Epithelial cell of esophagus (primary cell): ENCODE results near the gene TAS2R13.

ENCODE experiments used
- DNase-seq: peaks from one replicate; pipeline ENCODE4 v3.0.0; 2010; ENCODE audit warnings: low read depth
- H3K4me3 ChIP-seq: 2 replicates; pipeline ENCODE4 v1.5.1; 2011; ENCODE audit warnings: mild to moderate bottlenecking, low read length, control low read depth
- TF ChIP-seq, protein P1 (sequence below): IDR thresholded peaks from 2 replicates; pipeline ENCODE4 v1.5.1; 2011; ENCODE audit warnings: low read depth, mild to moderate bottlenecking, low read length, control low read depth, inconsistent platforms; ENCODE audit not compliant: insufficient read depth; ENCODE audit errors: missing control alignments

Gene TAS2R13

DNA sequence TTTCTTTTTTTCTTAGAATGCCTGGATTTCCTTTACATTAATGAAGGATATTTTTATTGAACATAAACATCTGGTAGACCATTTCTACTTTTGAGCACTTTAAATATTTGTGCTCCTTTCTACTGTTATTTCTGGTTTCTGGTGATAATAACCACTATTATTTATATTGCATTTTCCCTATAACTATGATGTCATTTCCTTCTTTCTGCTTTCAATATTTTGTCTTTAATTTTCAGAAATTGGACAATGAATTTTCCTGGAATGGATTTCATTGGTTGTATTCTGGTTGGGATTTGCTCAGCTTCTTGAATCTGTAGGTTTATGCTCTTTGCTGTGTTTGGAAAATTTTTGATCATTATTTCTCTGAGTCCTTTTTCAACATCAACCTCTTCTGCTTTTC, 20.1 kb downstream of the TAS2R13 start:
- no peak overlapping the region for H3K4me3 ChIP-seq
- DNase-seq = no peak
- TF ChIP-seq, protein P1, sequence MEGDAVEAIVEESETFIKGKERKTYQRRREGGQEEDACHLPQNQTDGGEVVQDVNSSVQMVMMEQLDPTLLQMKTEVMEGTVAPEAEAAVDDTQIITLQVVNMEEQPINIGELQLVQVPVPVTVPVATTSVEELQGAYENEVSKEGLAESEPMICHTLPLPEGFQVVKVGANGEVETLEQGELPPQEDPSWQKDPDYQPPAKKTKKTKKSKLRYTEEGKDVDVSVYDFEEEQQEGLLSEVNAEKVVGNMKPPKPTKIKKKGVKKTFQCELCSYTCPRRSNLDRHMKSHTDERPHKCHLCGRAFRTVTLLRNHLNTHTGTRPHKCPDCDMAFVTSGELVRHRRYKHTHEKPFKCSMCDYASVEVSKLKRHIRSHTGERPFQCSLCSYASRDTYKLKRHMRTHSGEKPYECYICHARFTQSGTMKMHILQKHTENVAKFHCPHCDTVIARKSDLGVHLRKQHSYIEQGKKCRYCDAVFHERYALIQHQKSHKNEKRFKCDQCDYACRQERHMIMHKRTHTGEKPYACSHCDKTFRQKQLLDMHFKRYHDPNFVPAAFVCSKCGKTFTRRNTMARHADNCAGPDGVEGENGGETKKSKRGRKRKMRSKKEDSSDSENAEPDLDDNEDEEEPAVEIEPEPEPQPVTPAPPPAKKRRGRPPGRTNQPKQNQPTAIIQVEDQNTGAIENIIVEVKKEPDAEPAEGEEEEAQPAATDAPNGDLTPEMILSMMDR = no peak

DNA sequence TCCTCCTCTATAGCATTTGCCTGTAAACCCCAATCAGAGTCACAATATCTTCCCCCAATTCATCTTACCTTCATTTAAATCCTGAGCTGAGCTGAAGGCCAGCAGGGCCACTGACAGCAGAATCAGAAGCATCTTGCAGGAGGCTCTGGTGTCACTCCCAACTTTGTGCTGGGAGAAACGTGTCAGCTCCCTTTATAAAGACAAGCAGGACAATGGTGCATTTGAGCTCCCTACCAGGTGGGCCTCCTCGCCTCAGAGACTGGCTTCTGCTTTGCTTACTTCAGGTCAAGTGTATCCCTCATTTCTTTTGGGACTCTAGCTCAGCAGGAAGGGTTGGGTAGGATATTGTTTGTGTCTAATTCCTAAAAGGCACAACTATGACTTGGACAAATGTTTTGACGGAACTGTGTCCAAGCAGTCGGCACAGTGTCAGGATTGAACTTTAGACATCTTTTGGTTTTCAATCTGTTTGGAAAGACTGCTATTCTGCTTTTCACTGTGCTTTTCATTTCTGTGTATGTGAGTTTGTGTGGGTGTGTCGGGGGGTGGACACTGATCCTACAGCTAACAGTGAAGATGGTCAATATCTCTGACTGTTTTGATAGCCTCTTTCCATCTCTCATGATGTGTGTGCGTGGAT, 25.2 kb downstream of the TAS2R13 start, which contains the start of gene PRH1:
PRH1 (minus strand) TSS at position 170 of the 640 bp plus-strand sequence; CDS start at position 132, 38 bp downstream.
- TF ChIP-seq, protein P1 = no peak
- no peak for DNase-seq
- H3K4me3 ChIP-seq = no peak within 1 kb of the TSS

DNA sequence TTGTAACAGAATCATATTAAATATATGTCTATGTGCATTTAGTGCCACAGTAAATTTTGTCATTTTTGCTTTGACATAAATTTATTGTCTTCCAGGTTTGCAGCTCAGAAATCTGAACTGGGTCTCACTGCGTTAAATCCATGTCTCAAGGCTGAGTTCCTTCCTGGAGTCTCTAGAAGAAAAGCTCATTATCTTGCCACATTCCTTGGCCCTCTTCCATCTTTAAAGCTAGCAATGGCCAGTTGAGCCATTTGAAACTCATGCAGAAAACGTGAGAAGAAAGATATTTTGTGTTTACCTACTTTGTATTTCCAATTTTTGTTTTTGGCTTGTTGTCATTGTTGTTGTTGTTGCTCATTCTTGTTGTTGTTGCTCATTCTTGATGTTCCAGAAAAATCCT, 36.0 kb downstream of the TAS2R13 start:
- TF ChIP-seq, protein P1 = no peak
- no peak for DNase-seq
- no peak overlapping the region for H3K4me3 ChIP-seq

DNA sequence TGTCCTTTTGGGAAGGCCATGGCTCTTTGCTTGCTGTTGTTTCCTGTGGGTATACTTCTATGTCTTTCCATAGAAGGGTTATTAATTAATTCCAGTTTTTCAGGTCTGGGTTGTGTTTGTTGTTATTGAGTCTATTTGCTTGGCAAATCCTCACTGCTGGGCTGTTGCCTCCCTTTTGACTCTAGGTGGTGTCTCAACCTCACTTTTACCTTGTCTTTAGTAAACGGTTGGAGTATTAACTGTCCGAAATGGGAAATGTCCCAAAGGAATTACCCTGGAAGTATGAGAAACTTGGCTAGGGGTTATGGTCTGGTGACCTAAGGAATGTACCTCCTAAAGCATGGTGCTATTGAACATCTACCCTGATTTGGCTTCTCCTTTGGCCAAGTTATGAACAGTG, 42.0 kb downstream of the TAS2R13 start:
- peak; percentile 38 for DNase-seq
- no peak overlapping the region for H3K4me3 ChIP-seq
- TF ChIP-seq, protein P1 = peak; percentile 59

DNA sequence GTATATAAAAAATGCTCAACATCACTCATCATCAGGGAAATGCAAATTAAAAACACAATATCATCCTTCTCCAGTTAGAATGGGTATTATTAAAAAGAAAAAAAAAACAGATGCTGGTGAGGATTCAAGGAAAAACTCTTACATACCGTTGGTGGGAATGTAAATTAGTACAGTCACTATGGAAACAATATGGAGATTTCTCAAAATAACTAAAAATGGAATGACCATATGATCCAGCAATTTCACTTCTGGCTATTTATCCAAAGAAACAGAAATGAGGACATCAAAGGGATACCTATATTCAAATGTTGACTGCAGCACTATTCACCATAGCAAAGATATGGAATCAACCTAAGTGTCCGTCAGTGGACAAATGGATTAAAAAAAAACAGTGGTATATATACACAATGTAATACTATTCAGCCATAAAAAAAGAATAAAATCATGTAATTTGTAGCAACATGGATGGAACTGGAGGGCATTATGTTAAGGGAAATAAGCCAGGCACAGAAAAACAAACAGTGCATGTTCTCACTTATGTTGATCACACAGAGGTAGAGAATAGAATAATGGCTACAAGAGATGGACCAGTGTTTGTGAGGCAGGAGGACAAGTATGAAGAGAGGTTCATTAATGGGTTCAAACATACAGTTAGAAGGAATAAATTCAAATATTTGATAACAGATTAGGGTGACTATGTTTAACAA, 45.7 kb downstream of the TAS2R13 start:
- no peak overlapping the region for H3K4me3 ChIP-seq
- no peak for DNase-seq
- TF ChIP-seq, protein P1 = no peak

DNA sequence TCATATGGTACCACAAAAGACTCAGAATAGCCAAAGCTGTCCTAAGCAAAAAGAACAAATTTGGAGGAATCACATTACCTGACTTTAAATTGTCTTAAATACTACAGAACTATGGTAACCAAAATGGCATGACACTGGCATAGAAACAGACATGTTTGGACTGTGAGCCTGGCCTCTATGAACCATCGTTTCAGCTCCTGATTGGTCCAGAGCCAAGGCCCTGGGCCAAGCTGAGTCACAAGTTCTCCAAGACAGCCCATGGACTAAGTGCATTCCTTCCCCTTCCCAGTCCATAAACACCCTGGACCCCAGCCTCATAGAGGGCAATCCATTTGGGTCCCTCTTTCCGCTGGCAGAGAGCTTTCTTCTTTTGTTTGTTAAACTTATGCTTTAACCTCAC, 48.0 kb downstream of the TAS2R13 start:
- TF ChIP-seq, protein P1 = no peak
- DNase-seq = no peak
- H3K4me3 ChIP-seq = no peak overlapping the region
